SK-N-SH treated with all-trans-retinoic acid at 6 μM for 48 hours (cell line): ENCODE measurements around the gene RASA4B.
"Not testable (repeated sequence)": the region's sequence is repeated elsewhere in the genome, so short reads cannot be mapped to it uniquely, and the experiment has no call there.

Experiments
- ARNTL ChIP-seq: fragments of 450-650 bp; formaldehyde crosslinking; IDR thresholded peaks from 2 replicates; pipeline ENCODE4 v1.5.0; 2020; ENCODE audit warnings: low read depth, mild to moderate bottlenecking, moderate library complexity, borderline replicate concordance
- BACH2 ChIP-seq: fragments of 250-450 bp; sonication (Bioruptor Pico); IDR thresholded peaks from 2 replicates; pipeline ENCODE4 v1.9.0; 2021; ENCODE audit warnings: mild to moderate bottlenecking, borderline replicate concordance
- CSRNP3 ChIP-seq: fragments of 250-450 bp; sonication (Bioruptor Pico); IDR thresholded peaks from 2 replicates; pipeline ENCODE4 v1.5.1; 2021; ENCODE audit warnings: mild to moderate bottlenecking, moderate library complexity
- ESRRG ChIP-seq: fragments of 250-450 bp; sonication (Bioruptor Pico); IDR thresholded peaks from 2 replicates; pipeline ENCODE4 v1.6.1; 2021; ENCODE audit warnings: mild to moderate bottlenecking
- ISL1 ChIP-seq: fragments of 250-450 bp; sonication (Bioruptor Pico); IDR thresholded peaks from 2 replicates; pipeline ENCODE4 v2.1.2; 2022; ENCODE audit warnings: mild to moderate bottlenecking, moderate library complexity
- PATZ1 ChIP-seq: fragments of 250-450 bp; sonication (Bioruptor Pico); IDR thresholded peaks from 2 replicates; pipeline ENCODE4 v1.8.0; 2020; ENCODE audit warnings: mild to moderate bottlenecking, moderate library complexity, borderline replicate concordance
- POU6F1 ChIP-seq: fragments of 250-450 bp; sonication (Bioruptor Pico); IDR thresholded peaks from 2 replicates; pipeline ENCODE4 v1.8.0; 2021; ENCODE audit warnings: low read depth, mild to moderate bottlenecking, moderate library complexity, borderline replicate concordance
- TCF4 ChIP-seq: fragments of 250-450 bp; sonication (Bioruptor Pico); IDR thresholded peaks from 2 replicates; pipeline ENCODE4 v1.8.0; 2021; ENCODE audit warnings: mild to moderate bottlenecking, moderate library complexity, borderline replicate concordance
- TOX ChIP-seq: fragments of 250-450 bp; sonication (Bioruptor Pico); IDR thresholded peaks from 2 replicates; pipeline ENCODE4 v1.8.0; 2021; ENCODE audit warnings: mild to moderate bottlenecking, moderate library complexity, borderline replicate concordance
- TSHZ2 ChIP-seq: fragments of 250-450 bp; sonication (Bioruptor Pico); IDR thresholded peaks from 2 replicates; pipeline ENCODE4 v1.5.0; 2020; ENCODE audit warnings: mild to moderate bottlenecking, moderate library complexity
- ZFP30 ChIP-seq: fragments of 450-650 bp; formaldehyde crosslinking; IDR thresholded peaks from 2 replicates; pipeline ENCODE4 v1.5.0; 2022; ENCODE audit warnings: mild to moderate bottlenecking, moderate library complexity
- ZNF565 ChIP-seq: fragments of 450-650 bp; formaldehyde crosslinking; conservative IDR thresholded peaks from 2 replicates; pipeline ENCODE4 v1.5.0; 2020; ENCODE audit warnings: low read depth, mild to moderate bottlenecking, moderate library complexity
- ZNF70 ChIP-seq: fragments of 450-650 bp; formaldehyde crosslinking; IDR thresholded peaks from 2 replicates; pipeline ENCODE4 v1.5.0; 2020; ENCODE audit warnings: mild to moderate bottlenecking, moderate library complexity
- ZNF8 ChIP-seq: fragments of 450-650 bp; formaldehyde crosslinking; IDR thresholded peaks from 2 replicates; pipeline ENCODE4 v1.5.0; 2020; ENCODE audit warnings: mild to moderate bottlenecking, moderate library complexity

- TF ChIP-seq POU6F1; TCF4 (CRISPR knock-in tag); ZNF70 (CRISPR knock-in tag); ARNTL (CRISPR knock-in tag); TSHZ2 (CRISPR knock-in tag); ZNF8 (CRISPR knock-in tag); PATZ1; ESRRG; BACH2 (CRISPR knock-in tag); CSRNP3 (CRISPR knock-in tag); ZFP30 (CRISPR knock-in tag); TOX (CRISPR knock-in tag); ZNF565 (CRISPR knock-in tag); ISL1 (CRISPR knock-in tag): not testable (repeated sequence)
Measured at GRCh38 chr7:102545288-102545687, 27.7 kb upstream of the RASA4B start.
